Spleen (tissue), 7 donors: ENCODE results near the gene COL27A1.
"Not testable (repeated sequence)": the region's sequence is repeated elsewhere in the genome, so short reads cannot be mapped to it uniquely, and the experiment has no call there.

ENCODE experiments used
- CTCF ChIP-seq, 11 experiments: fragments of 200-600 bp in 7 of 11; fragments of 450-650 bp in 4 of 11; sonication (generic) in 4 of 11; IDR thresholded peaks in 8 of 11; conservative IDR thresholded peaks in 3 of 11; 1 replicate in 7 of 11; 2 replicates in 4 of 11; pipeline versions ENCODE4 v1.4.0 to v1.8.0; 2016 to 2021; ENCODE audit warnings: antibody characterized with exemption in 11 of 11, inconsistent platforms in 4 of 11, mild to moderate bottlenecking in 1 of 11
- POLR2AphosphoS5 ChIP-seq, 3 donors: sonication (generic); formaldehyde crosslinking; IDR thresholded peaks; one replicate each; pipeline ENCODE4 v1.5.1; 2017; ENCODE audit warnings: antibody characterized with exemption in 3 of 3
- donor health status: DM: no; HTN: no; CAD: no; lungs with moderate emphysema.
- donor health status: DM: no; HTN: no; CAD: no.
- donor health status: DM: no; HTN: no; CAD: no.

GRCh38 chr9:114191402-114191801 lies 36.1 kb downstream of the COL27A1 start:
- not testable (repeated sequence) for TF ChIP-seq POLR2AphosphoS5 (IDR thresholded peaks at IDR 0.05); CTCF (IDR thresholded peaks at IDR 0.05 in 8 of 11, conservative IDR thresholded peaks at IDR 0.05 in 3 of 11)
